ENCODE measurements around the gene PLXNA2.

DNA sequence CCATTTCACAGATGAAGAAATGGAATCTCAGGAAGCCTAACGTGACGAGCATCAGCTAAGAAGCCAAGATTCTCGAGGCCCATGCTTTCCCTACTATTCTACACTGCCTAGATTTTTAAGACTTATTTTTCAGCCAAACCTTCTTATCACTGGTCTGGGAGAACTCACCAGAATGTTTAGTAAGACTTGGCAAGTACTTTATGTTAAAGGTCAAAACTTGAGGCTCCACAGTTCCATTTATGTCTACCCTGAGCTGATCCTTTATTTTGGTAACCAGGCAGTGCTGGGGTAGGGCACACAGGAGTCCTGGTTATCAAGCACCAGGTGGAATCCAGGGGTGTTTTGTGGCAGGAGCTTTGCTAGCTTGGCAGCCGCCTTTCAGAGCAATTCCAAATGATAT lies 16.8 kb downstream of the PLXNA2 start:
- TF ChIP-seq GATA2 (IDR thresholded peaks at IDR 0.05; ENCODE audit: low read depth, low read length) (no peak), GATA3 (IDR thresholded peaks at IDR 0.05; ENCODE audit: low read depth, low read length) (no peak)
